AG09309 (cell line): ENCODE results near the gene CFAP206.

Source experiments
- DNase-seq: peaks from one replicate; pipeline ENCODE4 v3.0.0-alpha.2; 2010; ENCODE audit warnings: low read depth
- H3K4me3 ChIP-seq: 2 replicates; pipeline ENCODE4 v1.5.1; 2011; ENCODE audit warnings: mild to moderate bottlenecking, low read depth, low read length, moderate library complexity; ENCODE audit not compliant: control insufficient read depth
- TF ChIP-seq, protein P1 (sequence below): IDR thresholded peaks from 2 replicates; pipeline ENCODE4 v1.5.1; 2011; ENCODE audit warnings: mild to moderate bottlenecking, low read depth, low read length, inconsistent platforms; ENCODE audit not compliant: insufficient read depth, control insufficient read depth; ENCODE audit errors: missing control alignments

Gene CFAP206, protein sequence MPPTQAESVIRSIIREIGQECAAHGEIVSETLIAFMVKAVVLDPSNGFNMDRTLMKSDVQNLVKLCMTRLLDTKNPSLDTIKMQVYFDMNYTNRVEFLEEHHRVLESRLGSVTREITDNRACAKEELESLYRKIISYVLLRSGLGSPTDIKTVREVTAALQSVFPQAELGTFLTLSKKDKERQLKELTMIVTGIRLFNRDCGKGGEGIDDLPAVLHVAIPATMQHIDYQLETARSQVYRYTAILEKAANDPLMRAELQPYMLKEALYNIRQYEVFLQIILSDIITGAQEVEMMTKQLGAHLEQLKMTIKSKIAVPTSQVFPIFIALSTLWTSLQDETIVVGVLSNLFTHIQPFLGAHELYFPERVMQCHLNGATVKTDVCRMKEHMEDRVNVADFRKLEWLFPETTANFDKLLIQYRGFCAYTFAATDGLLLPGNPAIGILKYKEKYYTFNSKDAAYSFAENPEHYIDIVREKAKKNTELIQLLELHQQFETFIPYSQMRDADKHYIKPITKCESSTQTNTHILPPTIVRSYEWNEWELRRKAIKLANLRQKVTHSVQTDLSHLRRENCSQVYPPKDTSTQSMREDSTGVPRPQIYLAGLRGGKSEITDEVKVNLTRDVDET

DNA sequence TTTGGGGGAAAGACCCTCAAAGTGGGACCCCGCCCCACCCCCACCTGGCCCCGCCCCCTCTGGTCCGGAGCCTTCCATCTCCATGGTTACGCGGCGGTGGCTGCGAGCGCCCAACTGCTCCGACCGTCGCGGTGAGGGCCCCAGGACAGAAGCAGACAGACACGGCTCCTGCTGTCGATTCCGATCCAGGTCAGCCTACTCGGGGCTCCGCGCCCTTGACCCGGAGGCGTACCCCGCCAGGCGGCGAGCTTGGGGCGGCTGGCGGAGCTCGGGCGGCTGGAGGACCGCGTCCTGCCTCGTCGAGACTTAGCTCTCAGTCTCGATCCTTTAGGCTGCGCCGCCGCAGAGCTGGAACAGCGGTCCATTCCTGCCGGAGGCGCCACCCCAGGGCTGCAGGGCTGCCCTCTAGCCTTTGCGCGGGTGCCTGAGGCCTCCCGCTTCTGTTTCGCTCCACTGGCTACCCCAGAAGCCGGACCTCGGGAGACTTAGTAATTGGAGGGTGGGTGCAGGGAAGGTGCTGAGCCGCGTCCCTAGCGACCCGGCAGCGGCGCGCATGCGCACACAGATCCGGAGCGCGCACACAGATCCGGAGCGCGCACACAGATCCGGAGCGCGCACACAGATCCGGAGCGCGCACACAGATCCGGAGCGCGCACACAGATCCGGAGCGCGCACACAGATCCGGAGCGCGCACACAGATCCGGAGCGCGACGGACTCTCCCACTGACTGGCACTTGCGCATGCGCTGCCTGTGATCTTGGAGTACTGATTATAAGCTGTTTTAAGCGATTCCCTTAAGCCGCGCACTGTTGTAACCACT lies at the start of gene CFAP206:
Gene CFAP206, plus strand, starts transcription at position 72 of the 820 bp plus-strand sequence. CDS start 1,868 bp downstream, outside the sequence.
- H3K4me3 ChIP-seq = peak within 1 kb of the TSS; percentile 93
- TF ChIP-seq, protein P1, sequence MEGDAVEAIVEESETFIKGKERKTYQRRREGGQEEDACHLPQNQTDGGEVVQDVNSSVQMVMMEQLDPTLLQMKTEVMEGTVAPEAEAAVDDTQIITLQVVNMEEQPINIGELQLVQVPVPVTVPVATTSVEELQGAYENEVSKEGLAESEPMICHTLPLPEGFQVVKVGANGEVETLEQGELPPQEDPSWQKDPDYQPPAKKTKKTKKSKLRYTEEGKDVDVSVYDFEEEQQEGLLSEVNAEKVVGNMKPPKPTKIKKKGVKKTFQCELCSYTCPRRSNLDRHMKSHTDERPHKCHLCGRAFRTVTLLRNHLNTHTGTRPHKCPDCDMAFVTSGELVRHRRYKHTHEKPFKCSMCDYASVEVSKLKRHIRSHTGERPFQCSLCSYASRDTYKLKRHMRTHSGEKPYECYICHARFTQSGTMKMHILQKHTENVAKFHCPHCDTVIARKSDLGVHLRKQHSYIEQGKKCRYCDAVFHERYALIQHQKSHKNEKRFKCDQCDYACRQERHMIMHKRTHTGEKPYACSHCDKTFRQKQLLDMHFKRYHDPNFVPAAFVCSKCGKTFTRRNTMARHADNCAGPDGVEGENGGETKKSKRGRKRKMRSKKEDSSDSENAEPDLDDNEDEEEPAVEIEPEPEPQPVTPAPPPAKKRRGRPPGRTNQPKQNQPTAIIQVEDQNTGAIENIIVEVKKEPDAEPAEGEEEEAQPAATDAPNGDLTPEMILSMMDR = peak; percentile 26
- peak; percentile 40 for DNase-seq

DNA sequence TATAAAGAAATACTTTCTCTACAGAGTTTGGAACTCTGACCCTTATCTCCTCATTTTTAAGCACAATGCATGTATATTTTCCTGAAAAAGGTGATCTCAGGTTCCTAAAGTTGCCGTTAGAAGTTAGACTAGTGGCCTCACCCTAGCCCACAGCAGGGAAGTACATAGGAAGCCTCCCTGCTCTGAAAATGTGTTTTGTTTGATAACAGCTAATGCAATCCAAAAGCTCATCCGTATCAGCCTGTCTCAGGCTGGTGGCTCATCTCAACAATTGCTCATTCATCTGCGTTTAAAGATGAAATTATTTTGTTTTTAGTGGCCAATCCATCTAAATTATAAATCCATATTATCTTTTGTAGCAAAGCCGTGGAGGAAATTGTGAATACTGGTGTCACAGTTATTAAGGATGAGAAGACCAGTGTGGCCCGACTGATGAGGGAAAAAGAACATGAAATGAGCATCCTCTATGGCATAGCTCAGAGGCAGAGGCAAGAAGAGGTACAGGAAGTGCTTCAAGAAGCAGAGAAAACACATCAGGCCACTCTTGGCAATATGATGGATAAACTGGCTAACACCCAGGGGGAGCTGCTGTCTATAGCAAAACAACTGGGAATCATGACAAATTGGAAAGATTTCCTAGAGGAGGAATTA lies 43.0 kb upstream of the CFAP206 start:
- H3K4me3 ChIP-seq = no peak overlapping the region
- TF ChIP-seq, protein P1 = no peak
- no peak for DNase-seq

DNA sequence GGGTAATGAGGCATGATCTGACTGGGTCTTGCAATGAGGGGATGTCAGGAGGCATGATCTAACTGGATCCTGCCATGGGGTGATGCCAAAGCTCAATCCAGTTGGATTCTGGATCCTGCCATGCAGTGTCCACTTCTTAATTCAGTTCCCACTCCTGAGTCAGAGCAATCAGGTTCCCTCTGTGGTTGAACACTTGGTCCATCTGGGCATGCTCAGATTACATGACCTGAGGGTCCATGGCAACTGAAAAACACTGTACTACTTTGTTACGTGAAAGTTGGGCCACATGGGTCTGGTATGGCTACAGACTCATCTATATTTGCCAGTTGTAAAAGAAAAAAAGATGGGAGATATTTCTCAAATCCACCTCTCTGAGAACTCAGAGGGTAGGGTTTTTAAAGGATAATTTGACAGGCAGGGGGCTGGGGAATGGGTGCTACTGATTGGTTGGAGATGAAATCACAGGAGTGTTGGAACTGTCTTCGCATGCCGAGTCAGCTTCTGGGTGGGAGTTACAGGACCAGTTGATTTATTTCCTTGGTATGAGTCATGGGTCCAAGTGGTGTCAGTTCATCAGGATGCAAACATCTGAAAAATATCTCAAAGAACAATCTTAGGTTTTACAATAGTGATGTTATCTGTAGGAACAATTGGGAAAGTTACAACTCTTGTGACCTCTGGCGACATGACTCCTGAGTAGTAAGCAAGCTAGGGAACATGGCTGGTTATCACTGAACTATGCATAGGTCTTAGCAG lies 41.5 kb upstream of the CFAP206 start:
- DNase-seq = no peak
- no peak overlapping the region for H3K4me3 ChIP-seq
- TF ChIP-seq, protein P1 = no peak

DNA sequence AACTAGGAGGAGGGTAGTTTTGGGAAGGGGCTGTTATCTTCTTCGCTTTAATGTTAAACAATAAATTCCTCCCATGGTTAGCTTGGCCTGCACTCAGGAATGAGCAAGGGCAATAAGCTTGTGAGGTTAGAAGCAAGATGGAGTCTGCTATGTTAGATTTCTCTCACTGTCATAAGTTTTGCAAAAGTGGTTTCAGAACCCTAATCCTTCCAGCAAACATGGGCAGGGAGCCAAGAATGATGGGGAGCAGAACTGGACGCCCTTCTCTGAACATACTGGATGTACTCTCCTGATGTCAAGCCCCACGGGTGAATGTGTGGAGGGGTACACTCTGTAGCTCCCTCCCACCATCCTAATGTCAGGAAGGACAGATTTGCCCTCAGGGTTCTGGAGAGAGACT lies 40.9 kb upstream of the CFAP206 start:
- no peak overlapping the region for H3K4me3 ChIP-seq
- TF ChIP-seq, protein P1 = no peak
- no peak for DNase-seq

DNA sequence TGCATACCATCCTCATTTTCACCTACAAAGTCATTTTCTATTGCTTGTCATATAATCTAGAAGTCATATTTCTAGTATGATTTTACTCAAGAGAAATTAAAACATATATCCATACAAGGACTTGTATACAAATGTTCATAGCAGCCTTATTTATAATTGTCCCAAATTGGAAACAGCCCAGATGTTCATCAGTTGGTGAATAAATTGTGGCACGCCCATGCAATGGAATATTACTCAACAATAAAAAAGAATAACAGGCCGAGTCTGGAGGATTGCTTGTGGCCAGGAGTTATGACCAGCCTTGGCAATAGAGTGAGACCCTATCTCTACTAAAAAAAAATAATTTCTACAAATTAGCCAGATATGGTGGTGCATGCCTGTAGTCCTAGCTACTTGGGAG lies 34.4 kb upstream of the CFAP206 start:
- TF ChIP-seq, protein P1 = no peak
- DNase-seq = no peak

More for the DNA sequence above, 34.4 kb upstream of the CFAP206 start:
- H3K4me3 ChIP-seq = no peak overlapping the region
